Panc1 (cell line): Measurements from ENCODE around the gene ADAM23. TPM values are rescaled to one million over a fixed set of nuclear protein-coding genes. Genes with fewer than 3 reads are reported as not detected.

ENCODE experiments used
- ATAC-seq: fragments of 200-7000 bp; cut with Tn5 transposase; 2 replicates; pipeline ENCODE4 v1.9.1; 2020; ENCODE audit warnings: mild to moderate bottlenecking, moderate library complexity
- BruUV-seq: library from RNA; stranded (reverse); fragments of 400-500 nt; replicated peaks from 2 replicates; lab custom pipeline; 2021; lab: Mats Ljungman, UMichigan
- CTCF ChIA-PET: fragments of 300-600 bp; sonication (Branson Sonifier 250); formaldehyde crosslinking; loops from one replicate; lab custom pipeline; 2022; ENCODE audit warnings: antibody characterized with exemption; lab: Charles Lee
- POLR2A ChIA-PET: fragments of 300-600 bp; sonication (Branson Sonifier 250); formaldehyde crosslinking; loops from one replicate; lab custom pipeline; 2022; ENCODE audit warnings: antibody characterized with exemption; lab: Charles Lee
- DNase-seq: peaks from one replicate; pipeline ENCODE4 v3.0.0-alpha.2; 2010; ENCODE audit warnings: low read depth, low spot score
- H3K27ac ChIP-seq: 2 replicates; pipeline ENCODE4 v1.5.1; 2011; ENCODE audit warnings: mild to moderate bottlenecking, low read length, inconsistent platforms
- H3K27me3 ChIP-seq: fragments of 200-500 bp; sonication (Bioruptor generic); 2 replicates; pipeline ENCODE4 v1.6.0; 2014; ENCODE audit warnings: low read length, inconsistent platforms; ENCODE audit not compliant: control insufficient read depth, insufficient read depth
- H3K36me3 ChIP-seq: fragments of 200-500 bp; sonication (Bioruptor generic); 2 replicates; pipeline ENCODE4 v1.5.1; 2014; ENCODE audit warnings: inconsistent platforms, mild to moderate bottlenecking, low read length, moderate library complexity; ENCODE audit not compliant: control insufficient read depth, insufficient read depth
- H3K4me1 ChIP-seq: 2 replicates; pipeline ENCODE4 v1.5.1; 2011; ENCODE audit warnings: inconsistent platforms, mild to moderate bottlenecking, low read length, moderate library complexity; ENCODE audit not compliant: control insufficient read depth, insufficient read depth
- H3K4me3 ChIP-seq, 2 experiments: 2 replicates each; pipeline ENCODE4 v1.5.1; 2011 to 2012; ENCODE audit warnings: low read depth in 2 of 2, low read length in 2 of 2, mild to moderate bottlenecking in 2 of 2, inconsistent platforms in 1 of 2, moderate library complexity in 1 of 2
- H3K9me3 ChIP-seq: fragments of 200-500 bp; sonication (Bioruptor generic); 2 replicates; pipeline ENCODE4 v1.5.1; 2014; ENCODE audit warnings: low read depth, mild to moderate bottlenecking, inconsistent platforms, low read length, moderate library complexity; ENCODE audit not compliant: control insufficient read depth, insufficient read depth
- POLR2AphosphoS5 ChIP-seq: IDR thresholded peaks from 2 replicates; pipeline ENCODE4 v1.6.1; 2012; ENCODE audit warnings: mild to moderate bottlenecking, low read depth, low read length, moderate library complexity
- REST ChIP-seq, 2 experiments: IDR thresholded peaks; 2 replicates each; pipeline ENCODE4 v1.6.1; 2011 to 2012; ENCODE audit warnings: low read depth in 2 of 2, control low read depth in 1 of 2, low read length in 1 of 2, mild to moderate bottlenecking in 1 of 2, moderate library complexity in 1 of 2; ENCODE audit not compliant: insufficient read depth in 1 of 2
- SIN3A ChIP-seq: IDR thresholded peaks from 2 replicates; pipeline ENCODE4 v1.6.1; 2012; ENCODE audit warnings: low read depth, mild to moderate bottlenecking, low read length, moderate library complexity, borderline replicate concordance; ENCODE audit not compliant: insufficient read depth
- TCF7L2 ChIP-seq: IDR thresholded peaks from 2 replicates; pipeline ENCODE4 v1.6.1; 2011; ENCODE audit warnings: mild to moderate bottlenecking, low read depth, low read length, inconsistent platforms
- in situ Hi-C: cut with HindIII; loops from 2 replicates; pipeline ENCODE4 v1.10.0; 2016; ENCODE audit warnings: low sequenced_read_pairs, low pct_unique_long_range_greater_than_20kb
- intact Hi-C: fragments of 100-400 bp; cut with micrococcal nuclease; formaldehyde crosslinking; loops from one replicate; pipeline ENCODE4 v1.10.0; 2022; ENCODE audit not compliant: unreplicated experiment
- total RNA-seq: library from RNA; stranded (reverse); gene quantifications from one replicate; pipeline ENCODE4 v1.2.1, GENCODE V29; 2021; ENCODE audit not compliant: unreplicated experiment
- TF ChIP-seq, protein P1 (sequence below): fragments of 450-650 bp; IDR thresholded peaks from 2 replicates; pipeline ENCODE4 v1.5.1; 2017; ENCODE audit warnings: mild to moderate bottlenecking

The ADAM23 gene
- total RNA-seq, 1 experiment from 2014 or later: 0.18 TPM

- H3K27me3 ChIP-seq: no peaks in the 10 kb centered on the region
- in situ Hi-C loops (no loop called here), intact Hi-C loops (no loop called here)
- no peaks in the 10 kb centered on the region for H3K36me3 ChIP-seq
- no TSS peak for BruUV-seq
- no peaks in the 10 kb centered on the region for H3K4me1 ChIP-seq
- CTCF ChIA-PET: no interaction called here
- no peaks in the 10 kb centered on the region for H3K9me3 ChIP-seq
- POLR2A ChIA-PET: no interaction called here
- H3K4me3 ChIP-seq: no peak overlapping the region
- ATAC-seq (no peak), DNase-seq (no peak)
- no peak overlapping the region for H3K27ac ChIP-seq
- TF ChIP-seq TCF7L2 (no peak), SIN3A (no peak), REST (IDR thresholded peaks at IDR 0.05; ENCODE audit: insufficient read depth in 1 of 2, low read depth in 2 of 2, low read length in 1 of 2) (no peak), POLR2AphosphoS5 (no peak)
- TF ChIP-seq, protein P1, sequence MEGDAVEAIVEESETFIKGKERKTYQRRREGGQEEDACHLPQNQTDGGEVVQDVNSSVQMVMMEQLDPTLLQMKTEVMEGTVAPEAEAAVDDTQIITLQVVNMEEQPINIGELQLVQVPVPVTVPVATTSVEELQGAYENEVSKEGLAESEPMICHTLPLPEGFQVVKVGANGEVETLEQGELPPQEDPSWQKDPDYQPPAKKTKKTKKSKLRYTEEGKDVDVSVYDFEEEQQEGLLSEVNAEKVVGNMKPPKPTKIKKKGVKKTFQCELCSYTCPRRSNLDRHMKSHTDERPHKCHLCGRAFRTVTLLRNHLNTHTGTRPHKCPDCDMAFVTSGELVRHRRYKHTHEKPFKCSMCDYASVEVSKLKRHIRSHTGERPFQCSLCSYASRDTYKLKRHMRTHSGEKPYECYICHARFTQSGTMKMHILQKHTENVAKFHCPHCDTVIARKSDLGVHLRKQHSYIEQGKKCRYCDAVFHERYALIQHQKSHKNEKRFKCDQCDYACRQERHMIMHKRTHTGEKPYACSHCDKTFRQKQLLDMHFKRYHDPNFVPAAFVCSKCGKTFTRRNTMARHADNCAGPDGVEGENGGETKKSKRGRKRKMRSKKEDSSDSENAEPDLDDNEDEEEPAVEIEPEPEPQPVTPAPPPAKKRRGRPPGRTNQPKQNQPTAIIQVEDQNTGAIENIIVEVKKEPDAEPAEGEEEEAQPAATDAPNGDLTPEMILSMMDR: no peak
These were observed 143.3 kb downstream of the ADAM23 start for GRCh38 chr2:206586609-206587008.

GRCh38 chr2:206597717-206598218 is 154.4 kb downstream of the ADAM23 start:
- no peak overlapping the region for H3K4me3 ChIP-seq
- ChIA-PET CTCF (no interaction called here), POLR2A (no interaction called here)
- H3K27me3 ChIP-seq: no peaks in the 10 kb centered on the region
- no peak for DNase-seq
- no peaks in the 10 kb centered on the region for H3K36me3 ChIP-seq
- no TSS peak for BruUV-seq
- no peak for ATAC-seq
- no peaks in the 10 kb centered on the region for H3K9me3 ChIP-seq
- intact Hi-C loops (no loop called here), in situ Hi-C loops (no loop called here)
- no peak overlapping the region for H3K27ac ChIP-seq
- TF ChIP-seq TCF7L2: no peak
- TF ChIP-seq, protein P1: no peak
- TF ChIP-seq SIN3A: no peak
- no peak for TF ChIP-seq REST (IDR thresholded peaks at IDR 0.05; ENCODE audit: insufficient read depth in 1 of 2, low read depth in 2 of 2, low read length in 1 of 2)
- TF ChIP-seq POLR2AphosphoS5: no peak
- H3K4me1 ChIP-seq: no peaks in the 10 kb centered on the region
